Hematopoietic multipotent progenitor cell treated with erythropoietin and hydrocortisone succinate and interleukin-3 and kit ligand, for 8 days (in vitro differentiated cells): ENCODE results near the gene ACSL6.

Experiments used
- DNase-seq: peaks from one replicate; pipeline ENCODE4 v3.0.0-alpha.2; 2015

Gene ACSL6

DNA sequence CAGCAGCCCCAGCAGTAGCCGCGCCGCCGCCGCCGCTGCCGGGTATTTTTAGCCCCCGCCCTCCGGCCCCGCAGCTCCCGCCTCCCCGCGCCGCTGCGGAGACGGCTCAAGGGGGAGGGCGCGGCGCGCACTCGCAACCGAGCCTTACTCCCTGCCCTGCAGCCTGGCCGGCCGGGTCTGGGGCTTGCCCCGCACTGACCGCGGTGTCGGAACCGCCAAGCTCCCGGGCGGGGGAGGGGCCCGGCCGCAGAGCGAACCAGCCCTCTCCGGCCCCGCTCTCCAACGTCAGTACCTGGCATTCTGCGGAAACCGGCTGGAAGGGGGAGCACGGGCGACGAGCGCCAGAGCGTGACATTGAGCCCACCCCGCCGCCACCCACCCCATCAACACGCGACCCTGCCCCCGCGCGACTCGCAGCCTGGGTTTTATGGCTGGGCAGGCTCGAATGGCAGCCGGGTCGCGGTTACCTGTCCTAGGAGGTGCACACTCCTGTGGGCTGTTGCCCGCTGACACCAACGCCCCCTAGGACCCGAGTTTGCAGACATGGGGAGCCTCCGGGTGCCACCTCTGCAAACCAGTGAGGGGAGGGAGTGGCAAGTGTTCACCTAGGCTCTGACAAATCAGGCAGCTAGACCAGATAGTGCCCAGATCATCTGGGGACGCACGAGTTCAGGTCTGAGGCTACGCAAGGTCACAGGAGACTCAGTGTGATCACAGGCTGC, at the start of gene ACSL6:
Gene ACSL6, minus strand, starts transcription at position 37 of the 722 bp plus-strand sequence. CDS start 105 bp downstream, outside the sequence.
- DNase-seq = no peak

- DNase-seq = no peak
These were observed 49.2 kb upstream of the ACSL6 start, which contains the start of gene IL3 for GRCh38 chr5:132060501-132061161. TSS of gene IL3 (plus strand) at chr5:132060655. CDS start at chr5:132060707, 52 bp downstream.

DNA sequence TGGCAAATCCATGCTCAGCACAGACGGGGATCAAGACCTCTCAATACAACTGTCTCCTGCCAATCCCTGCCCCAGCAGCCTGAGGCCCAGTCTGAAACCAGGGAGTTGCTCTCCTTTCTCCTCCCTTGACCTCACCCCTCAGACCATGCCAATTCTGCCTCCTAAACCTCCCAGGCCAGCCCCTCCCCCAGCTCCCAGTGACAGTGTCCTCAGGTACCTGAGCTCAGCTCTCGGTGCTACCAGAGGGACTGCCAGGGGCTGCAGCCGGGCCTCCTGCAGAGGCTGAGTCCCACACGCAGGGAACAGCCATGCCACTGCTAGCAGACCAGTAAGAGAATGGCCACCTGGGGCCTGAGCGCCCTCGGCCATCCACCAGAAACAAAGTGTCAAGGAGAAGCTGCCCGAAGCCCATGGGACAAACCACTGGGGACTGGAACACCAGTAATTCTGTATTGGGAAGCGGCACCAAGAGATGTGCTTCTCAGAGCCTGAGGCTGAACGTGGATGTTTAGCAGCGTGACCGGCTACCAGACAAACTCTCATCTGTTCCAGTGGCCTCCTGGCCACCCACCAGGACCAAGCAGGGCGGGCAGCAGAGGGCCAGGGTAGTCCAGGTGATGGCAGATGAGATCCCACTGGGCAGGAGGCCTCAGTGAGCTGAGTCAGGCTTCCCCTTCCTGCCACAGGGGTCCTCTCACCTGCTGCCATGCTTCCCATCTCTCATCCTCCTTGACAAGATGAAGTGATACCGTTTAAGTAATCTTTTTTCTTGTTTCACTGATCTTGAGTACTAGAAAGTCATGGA, 48.4 kb upstream of the ACSL6 start:
- no peak for DNase-seq

DNA sequence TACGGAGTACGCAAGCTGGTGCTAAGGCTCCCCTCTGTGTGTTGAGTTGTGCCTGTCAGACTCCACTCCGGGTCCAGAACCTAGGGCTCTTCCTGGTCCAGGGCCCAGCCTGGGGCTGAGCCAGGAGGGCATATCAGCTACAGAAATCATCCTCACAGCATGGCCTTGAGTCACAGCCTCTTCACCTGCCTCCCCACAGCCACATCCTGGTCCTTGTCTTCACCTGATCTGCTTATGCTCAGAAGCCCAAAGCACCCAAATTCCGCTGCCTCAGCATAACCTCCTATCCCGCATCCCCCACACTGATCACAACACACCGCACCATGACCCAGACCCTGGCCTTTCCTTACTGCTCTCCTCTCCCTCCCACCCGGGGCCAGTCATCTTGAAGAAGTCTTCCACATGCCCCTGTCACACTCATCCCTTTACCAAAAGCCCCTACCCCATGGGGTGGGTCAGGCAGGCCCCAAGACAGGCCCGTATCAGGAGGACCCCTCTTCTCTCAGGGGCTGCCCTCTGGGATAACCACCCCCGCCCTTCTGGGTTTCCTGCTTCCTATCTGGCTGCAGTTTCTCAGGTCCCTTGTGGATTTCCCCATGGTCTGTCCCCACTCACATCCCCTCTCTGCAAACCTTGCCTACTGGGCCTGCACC, 47.7 kb upstream of the ACSL6 start:
- no peak for DNase-seq

DNA sequence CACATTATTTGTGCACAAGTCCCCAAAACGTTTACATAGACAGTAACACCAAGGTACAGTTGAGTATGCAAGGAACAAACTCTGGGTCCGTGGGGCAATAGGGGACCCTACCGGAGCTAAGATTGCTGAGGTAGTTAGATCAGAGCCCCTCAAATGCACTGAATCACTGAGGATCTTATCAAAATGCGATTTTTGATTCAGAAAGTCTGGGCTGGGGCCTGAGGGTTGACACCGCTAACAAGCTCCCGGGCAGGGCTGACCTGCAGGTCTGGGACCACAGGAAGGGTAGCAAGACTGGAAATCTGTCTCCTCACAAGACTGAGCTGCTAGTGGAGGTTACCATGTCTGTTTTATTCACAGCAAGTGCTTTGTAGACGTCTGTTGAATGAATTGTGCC, 47.2 kb upstream of the ACSL6 start:
- no peak for DNase-seq

GRCh38 chr5:132057498-132058255, 46.2 kb upstream of the ACSL6 start:
- DNase-seq = no peak

GRCh38 chr5:132056610-132057497, 45.4 kb upstream of the ACSL6 start:
- no peak for DNase-seq

DNA sequence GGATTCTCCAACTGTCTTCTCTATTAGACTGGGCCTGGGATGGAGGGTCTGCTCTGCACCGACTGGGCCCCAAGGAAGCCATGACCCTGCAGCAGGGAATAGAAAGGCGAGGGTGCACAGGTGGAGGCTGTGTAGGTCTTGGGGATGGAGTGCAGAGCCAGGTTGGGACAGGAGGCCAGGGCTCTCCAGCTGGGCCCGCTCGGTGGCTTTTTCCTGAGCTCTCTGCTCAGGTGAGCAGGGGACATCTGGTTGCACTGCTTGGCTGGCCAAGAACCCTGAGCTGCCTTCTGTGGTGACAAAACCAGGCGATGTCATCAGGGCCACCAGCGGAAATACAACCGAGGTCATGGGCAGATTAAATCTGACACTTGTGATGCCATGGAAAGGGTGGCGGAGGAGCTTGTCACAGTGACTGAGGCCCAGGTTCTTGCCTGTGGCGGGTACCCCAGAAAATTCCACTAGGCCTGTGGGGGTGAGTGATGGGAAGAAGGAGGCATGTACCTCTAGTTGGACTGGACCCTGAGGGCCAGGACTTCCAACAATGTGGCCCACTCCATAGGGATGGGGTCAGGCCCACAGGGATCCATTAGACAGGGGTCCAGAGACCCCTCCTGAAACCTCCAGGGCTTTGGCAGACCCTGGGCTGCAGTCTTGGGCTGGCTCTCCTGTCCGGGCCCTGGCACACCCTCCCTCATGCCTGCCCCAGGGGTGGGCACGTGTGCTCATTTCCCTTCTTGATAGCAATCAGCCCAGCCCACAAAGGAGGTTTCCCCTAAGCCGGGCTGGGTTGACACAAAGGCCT, 44.6 kb upstream of the ACSL6 start:
- peak; percentile 56 for DNase-seq

- no peak for DNase-seq
These were observed 44.0 kb upstream of the ACSL6 start for GRCh38 chr5:132055441-132055807.

- no peak for DNase-seq
These were observed 43.4 kb upstream of the ACSL6 start for GRCh38 chr5:132054697-132055440.

GRCh38 chr5:132054031-132054696, 42.7 kb upstream of the ACSL6 start:
- DNase-seq = no peak

DNA sequence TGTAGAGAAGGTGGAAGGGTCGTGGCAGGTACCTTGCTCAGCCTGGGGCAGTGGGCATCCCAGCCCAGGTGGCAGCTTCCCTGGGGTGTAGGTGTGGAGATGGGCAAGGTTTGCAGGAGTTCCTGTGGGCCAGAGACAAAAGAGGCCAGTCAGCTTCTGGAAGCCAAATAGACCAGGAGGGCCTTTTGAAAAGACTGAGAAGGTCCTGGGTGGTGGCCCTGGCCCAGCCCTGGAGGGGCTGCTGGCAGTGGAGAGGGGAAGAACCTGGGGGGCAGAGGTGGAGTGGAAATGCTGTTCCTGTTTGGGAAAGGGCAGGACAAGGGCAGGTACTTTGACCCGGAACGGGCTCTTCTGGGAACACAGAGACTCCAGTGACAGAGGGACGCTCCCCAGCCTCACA, 42.0 kb upstream of the ACSL6 start:
- DNase-seq = no peak

DNA sequence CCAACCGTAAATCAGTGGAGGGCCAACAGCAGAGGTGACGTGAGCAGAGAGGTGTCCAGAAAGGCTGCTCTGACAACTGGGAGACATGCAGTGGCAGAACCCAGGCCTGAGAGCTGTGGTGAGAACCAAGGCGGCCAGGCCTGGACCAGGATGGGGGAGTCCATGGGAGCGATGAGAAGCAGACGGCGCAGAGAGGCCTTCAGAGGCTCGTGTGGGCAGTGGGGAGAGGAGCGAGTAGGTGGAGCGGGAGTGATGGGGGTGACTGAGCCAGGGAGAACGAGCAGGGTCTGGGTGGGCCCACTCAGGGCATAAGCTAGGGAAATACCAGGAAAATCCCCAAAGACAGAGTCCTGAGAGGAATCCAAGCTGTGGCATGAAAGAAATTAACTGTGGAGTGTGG, 41.1 kb upstream of the ACSL6 start:
- DNase-seq = no peak

DNA sequence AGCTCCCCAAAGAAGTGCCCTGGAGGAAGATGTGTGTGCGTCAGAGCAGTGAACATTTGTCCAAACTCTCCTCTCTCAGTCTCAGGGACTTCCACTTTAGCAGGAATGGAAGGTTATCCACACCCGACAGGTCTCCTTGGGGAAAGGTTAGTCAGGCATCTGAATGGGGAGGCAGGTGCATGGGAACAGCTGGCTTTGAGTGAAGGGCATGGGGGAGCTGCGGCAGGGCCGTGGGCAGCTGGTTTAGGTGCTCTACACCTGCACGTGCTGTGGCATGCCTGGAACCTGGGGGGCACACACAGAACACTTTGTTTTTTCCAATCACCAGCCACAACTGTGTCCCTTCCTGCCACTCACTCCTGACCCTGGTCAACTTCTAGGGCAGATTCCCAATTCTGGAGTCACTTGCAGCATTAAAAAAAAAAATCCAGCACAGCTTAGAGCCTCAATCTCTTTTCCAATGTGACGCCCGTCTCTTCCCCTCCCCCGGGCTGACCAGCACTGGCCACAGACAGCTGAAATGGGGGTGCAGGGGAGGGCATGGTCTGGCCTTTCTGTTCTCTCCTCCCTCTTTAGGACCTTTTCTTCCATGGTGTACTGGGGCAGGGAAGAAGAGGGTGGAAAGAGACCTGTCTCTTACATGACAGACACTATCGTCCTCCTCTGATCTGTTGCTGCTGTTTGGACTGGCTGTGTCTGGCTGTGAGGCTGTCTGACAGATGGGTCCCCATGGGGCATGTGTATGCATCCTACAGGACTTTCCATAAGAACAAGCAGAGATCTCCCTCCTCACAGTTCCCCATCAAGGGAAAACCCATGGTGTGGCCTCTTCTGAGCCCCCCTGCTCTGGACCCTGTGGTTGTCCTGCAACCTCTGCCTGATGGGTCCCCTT, 39.4 kb upstream of the ACSL6 start:
- DNase-seq = no peak

DNA sequence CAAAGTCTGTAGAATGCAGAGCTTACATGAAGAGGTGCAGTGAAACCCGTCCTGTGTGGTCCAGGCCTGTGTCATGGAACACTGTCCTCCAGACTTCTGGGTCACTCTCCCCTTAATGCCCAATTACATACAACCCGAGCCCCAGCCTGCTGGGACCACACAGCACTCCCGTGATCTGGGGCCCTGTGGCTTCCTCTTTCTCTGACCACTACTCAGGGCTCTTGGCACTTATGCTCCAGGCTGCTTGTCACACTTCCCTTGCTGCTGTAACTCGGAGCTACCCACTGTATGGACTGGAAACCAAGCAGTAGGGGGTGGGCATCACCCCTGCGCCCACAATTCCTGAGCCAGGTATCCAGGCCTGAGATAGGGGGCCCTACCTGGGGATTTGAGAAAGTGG, 38.7 kb upstream of the ACSL6 start:
- DNase-seq = no peak

DNA sequence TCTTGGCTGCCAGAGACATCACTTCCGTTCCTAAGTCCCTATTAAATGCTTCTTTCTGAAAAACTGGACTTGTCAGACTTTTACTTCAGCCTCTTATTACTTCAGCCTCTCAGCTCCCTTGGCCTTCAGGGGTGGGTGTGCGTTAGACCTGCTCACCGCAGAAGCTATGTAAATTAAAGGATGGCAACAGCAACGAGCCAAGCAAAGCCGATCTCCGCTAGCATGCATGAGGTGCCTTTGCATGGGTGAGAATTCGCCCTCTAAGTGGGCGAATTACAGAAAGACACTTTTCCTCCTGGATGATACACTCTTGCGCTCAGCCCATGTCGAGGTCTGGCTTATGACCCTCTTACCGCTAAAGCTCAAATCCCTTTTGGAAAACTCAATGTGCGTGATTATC, 38.1 kb upstream of the ACSL6 start:
- DNase-seq = no peak

GRCh38 chr5:132049093-132049492, 37.6 kb upstream of the ACSL6 start:
- no peak for DNase-seq

DNA sequence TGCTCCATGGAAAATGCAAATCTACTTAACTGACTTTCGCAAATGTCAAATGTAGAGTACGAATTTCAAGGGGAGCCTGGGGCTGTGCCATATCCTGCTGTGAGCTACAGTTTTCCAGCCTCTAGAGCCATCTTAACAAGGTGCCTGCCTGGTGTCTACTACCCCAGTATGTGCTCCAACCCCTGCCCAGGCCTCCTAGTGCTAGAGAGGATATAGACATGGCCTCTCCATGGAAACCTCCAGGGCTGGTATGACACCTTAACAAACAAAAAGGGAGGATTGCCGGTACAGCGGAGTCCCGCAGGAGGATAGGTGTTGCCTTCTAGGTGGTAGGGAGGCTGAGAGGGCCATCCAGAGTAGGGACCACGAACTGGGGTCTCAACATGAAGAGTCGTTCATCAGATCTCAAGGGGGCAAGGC, 35.4 kb upstream of the ACSL6 start:
- DNase-seq = no peak
